LNCaP clone FGC (cell line): Measurements from ENCODE around the gene METTL27.
"Not testable (repeated sequence)": the region's sequence is repeated elsewhere in the genome, so short reads cannot be mapped to it uniquely, and the experiment has no call there.

Source experiments
- DNase-seq: peaks from one replicate; pipeline ENCODE4 v3.0.0-alpha.2; 2011; ENCODE audit warnings: low read depth
- H3K4me3 ChIP-seq: 2 replicates; pipeline ENCODE4 v1.5.1; 2011; ENCODE audit warnings: mild to moderate bottlenecking, low read depth, low read length, control low read depth
- TF ChIP-seq, protein P1 (sequence below): IDR thresholded peaks from 2 replicates; pipeline ENCODE4 v1.5.1; 2012; ENCODE audit warnings: mild to moderate bottlenecking; ENCODE audit not compliant: control insufficient read depth, insufficient read depth; ENCODE audit errors: extremely low read depth

METTL27 gene

DNA sequence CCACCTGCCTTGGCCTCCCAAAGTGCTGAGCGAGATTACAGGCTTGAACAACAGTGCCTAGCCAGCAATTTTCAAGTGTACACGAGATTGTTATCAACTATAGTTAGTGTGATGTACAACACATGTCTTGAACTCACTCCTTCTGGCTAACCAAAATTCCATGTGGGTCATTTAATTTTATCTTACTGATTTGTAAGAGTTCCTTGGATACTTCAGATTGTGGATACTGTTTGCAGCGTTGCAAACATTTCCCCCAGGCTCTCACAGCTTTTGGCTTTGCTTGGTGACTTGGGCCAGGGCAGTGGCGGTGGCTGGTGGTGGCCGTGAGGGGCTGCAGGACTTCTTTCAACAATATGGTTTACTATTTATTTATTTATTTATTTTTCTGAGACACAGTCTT, 10.2 kb upstream of the METTL27 start:
- H3K4me3 ChIP-seq, result no peak overlapping the region
- TF ChIP-seq, protein P1, sequence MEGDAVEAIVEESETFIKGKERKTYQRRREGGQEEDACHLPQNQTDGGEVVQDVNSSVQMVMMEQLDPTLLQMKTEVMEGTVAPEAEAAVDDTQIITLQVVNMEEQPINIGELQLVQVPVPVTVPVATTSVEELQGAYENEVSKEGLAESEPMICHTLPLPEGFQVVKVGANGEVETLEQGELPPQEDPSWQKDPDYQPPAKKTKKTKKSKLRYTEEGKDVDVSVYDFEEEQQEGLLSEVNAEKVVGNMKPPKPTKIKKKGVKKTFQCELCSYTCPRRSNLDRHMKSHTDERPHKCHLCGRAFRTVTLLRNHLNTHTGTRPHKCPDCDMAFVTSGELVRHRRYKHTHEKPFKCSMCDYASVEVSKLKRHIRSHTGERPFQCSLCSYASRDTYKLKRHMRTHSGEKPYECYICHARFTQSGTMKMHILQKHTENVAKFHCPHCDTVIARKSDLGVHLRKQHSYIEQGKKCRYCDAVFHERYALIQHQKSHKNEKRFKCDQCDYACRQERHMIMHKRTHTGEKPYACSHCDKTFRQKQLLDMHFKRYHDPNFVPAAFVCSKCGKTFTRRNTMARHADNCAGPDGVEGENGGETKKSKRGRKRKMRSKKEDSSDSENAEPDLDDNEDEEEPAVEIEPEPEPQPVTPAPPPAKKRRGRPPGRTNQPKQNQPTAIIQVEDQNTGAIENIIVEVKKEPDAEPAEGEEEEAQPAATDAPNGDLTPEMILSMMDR, result no peak
- no peak for DNase-seq

DNA sequence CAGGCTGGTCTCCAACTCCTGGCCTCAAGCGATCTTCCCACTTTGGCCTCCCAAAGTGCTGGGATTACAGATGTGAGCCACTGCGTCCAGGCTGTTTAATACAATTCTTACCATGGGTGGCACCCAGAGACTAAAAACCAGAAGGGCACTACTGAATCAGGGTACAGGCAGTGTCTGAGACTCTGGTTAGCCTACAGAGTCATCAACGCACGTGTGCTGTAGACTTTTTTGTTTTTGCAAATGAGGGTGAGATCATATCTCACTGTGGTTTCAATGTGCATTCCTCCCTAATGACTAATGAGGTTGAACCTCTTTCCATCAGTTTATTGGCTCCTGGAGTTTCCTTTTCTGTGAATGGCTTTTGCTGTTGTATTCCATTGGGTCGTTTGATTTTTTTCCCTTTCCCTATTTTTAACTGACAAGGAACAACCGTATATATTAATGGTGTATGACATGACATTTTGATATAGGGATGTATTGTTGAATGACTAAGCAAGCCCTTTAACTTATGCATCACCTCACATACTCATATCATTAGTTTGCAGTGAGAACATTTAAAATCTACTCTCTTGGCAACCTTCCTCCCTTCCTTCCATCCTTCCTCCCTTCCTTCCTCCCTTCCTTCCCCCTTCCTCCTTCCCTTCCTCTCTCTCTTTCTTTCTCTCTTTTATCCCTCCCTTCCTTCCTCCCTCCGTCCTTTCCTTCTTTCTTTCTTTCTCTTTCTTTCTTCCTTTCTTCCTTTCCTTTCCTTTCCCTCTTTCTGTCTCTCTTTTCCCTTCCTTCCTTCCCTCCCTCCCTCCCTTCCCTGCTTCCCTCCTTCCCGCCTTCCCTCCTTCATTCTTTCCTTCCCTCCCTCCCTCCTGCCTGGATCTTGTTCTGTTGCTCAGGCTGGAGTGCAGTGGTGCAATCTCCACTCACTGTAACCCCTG, 9.4 kb upstream of the METTL27 start:
- no peak overlapping the region for H3K4me3 ChIP-seq
- DNase-seq, result no peak
- TF ChIP-seq, protein P1, result no peak

DNA sequence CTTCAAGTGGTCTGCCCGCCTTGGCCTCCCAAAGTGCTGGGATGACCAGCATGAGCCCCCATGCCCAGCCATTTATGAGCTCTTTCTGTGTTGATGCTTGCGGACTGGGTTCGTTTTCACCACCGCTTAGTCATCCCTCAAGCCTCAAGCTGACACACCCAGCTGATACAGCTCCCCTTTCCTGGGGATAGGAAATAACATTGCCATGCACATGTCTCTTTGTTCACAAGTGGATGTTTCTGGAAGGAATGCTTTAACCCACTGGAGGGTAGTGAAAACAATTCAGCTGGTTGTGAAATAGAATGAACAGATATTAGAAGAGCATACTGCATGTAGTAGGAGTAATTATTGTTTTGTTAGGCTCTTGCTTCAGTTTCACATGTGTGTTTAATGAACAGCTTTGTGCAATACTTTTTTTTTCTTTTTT, 8.5 kb upstream of the METTL27 start:
- TF ChIP-seq, protein P1, result no peak
- no peak for DNase-seq
- H3K4me3 ChIP-seq, result no peak overlapping the region

DNA sequence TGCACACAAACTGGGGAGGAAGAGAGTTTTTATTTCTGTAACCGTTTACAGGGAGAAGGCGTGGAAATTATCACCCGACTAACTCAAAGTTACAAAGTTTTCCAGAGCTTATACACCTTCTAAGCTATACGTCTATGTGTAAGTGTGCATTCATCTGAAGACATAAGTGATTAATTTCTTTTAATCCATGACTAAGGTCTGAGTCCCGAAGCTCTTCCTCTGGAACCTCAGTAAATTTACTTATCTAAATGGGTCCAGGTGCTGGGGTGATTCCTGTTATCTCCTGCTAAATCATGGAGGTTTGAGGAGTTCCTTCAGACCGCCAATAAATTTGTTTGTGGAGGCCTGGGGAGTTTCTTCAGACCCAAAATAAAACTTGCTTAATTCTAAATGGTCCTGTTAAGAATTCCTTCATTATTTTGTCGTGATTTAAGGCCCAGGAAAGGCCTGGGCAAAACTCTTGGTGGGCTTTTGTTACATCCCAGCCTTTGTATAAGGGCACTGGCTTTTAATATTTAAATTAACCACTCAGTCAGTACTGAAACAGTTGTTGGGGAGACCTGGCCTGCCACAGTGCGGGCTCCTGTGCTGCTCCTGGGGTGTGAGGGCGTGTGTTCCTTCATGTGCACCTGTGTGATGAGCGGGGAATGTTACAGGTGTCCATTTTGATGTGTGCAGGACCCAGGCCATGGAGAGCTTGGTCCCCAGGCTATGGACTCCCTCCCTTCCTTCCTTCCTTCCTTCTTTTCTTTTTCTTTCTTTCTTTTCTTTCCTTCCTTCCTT, 5.8 kb upstream of the METTL27 start:
- no peak overlapping the region for H3K4me3 ChIP-seq
- no peak for DNase-seq
- TF ChIP-seq, protein P1, result no peak

DNA sequence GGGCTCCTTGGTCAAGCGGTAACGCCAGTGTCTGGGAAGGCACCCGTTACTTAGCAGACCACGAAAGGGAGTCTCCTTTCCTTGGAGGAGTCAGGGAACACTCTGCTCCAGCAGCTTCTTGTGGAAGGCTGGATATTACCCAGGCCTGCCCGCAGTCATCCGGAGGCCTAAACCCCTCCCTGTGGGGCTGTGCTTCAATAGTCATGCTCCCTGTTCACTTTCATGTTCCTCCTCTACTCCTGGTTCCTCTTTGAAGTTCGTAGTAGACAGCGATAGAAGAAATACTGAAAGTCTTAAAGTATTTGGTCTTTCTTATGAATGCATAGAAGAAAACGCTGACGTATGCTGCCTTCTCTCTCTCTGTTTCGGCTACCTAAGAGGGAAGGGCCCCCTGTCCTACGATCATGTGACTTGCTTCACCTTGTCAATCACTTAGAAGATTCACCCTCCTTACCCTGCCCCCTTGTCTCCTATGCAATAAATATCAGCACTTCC, 3.4 kb upstream of the METTL27 start:
- DNase-seq, H3K4me3 ChIP-seq: not testable (repeated sequence)

DNA sequence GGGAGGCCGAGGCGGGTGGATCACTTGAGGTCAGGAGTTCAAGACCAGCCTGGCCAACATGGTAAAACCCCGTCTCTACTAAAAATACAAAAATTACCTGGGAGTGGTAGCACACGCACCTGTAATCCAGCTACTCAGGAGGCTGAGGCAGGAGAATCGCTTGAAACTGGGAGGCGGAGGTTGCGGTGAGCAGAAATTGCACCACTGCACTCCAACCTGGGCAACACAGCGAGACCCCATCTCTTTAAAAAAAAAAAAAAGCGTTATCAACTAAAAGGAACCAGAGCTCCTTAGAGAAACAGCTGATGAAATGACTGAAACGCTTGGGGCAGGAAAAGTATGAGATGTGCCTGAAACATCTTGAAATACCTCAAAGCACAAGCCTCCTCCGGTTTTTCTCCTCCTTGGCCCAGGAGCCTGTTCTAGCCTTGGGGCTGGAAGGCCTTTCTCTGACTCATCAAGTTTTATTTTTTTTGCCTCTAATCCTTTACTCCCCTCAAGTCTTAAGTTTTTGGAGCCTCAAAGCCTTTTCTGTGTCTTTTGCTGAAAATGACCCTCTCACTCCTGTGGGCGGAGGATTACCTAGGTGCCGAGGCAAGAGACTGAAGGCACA, 2.6 kb upstream of the METTL27 start:
- H3K4me3 ChIP-seq, result no peak overlapping the region
- TF ChIP-seq, protein P1, result no peak
- no peak for DNase-seq

DNA sequence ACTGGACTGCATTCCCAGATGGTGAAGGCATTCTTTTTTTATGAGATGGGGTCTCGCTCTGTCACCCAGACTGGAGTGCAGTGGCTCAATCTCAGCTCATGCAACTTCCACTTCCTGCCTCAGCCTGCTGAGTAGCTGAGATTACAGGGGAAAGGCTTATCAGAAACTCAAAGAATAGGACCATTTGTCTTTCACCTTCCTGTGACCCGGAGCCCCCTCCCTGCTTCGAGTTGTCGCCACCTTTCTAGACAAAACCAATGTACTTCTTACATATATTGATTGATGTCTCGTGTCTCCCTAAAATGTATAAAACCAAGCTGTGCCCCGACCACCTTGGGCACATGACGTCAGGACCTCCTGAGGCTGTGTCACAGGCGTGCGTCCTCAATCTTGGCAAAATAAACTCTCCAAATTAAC, 1.8 kb upstream of the METTL27 start:
- no peak for DNase-seq
- TF ChIP-seq, protein P1, result no peak
- no peak overlapping the region for H3K4me3 ChIP-seq
